PFSK-1 (cell line): ENCODE results near the gene SHOC1.

ENCODE experiments used
- POLR2AphosphoS5 ChIP-seq: IDR thresholded peaks from 2 replicates; pipeline ENCODE4 v1.6.1; 2012; ENCODE audit warnings: low read depth, mild to moderate bottlenecking, control low read depth, low read length, moderate library complexity
- SIN3A ChIP-seq: IDR thresholded peaks from 2 replicates; pipeline ENCODE4 v1.6.1; 2012; ENCODE audit warnings: mild to moderate bottlenecking, low read length, moderate library complexity, borderline replicate concordance; ENCODE audit not compliant: insufficient read depth
- TF ChIP-seq, protein P1 (sequence below), 2 experiments: IDR thresholded peaks; 2 replicates each; pipeline versions ENCODE4 v1.6.1 to v1.8.0; 2011 to 2012; ENCODE audit warnings: low read depth in 2 of 2, low read length in 2 of 2, control low read depth in 1 of 2, inconsistent platforms in 1 of 2, mild to moderate bottlenecking in 1 of 2, moderate library complexity in 1 of 2; ENCODE audit not compliant: insufficient read depth in 1 of 2

DNA sequence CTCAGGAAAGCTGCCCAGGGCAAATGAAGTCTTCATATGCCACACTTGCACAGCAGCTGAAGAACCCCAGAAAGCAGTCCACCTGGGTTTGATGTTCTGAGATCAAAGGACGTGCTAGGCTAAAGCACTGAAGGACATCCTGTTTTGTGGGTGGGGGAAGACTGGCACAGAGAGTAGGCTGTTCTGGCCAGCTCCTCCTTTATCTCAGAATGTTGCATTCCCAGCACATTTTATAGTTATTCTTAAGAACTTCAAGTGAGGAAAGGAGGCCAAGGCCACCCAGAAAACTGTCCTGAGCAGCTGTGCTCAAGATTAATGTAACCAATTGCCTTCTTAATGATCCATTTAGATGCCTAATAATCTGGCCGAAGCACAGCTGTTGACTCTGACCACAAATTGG lies 10.9 kb downstream of the SHOC1 start:
- TF ChIP-seq, protein P1, sequence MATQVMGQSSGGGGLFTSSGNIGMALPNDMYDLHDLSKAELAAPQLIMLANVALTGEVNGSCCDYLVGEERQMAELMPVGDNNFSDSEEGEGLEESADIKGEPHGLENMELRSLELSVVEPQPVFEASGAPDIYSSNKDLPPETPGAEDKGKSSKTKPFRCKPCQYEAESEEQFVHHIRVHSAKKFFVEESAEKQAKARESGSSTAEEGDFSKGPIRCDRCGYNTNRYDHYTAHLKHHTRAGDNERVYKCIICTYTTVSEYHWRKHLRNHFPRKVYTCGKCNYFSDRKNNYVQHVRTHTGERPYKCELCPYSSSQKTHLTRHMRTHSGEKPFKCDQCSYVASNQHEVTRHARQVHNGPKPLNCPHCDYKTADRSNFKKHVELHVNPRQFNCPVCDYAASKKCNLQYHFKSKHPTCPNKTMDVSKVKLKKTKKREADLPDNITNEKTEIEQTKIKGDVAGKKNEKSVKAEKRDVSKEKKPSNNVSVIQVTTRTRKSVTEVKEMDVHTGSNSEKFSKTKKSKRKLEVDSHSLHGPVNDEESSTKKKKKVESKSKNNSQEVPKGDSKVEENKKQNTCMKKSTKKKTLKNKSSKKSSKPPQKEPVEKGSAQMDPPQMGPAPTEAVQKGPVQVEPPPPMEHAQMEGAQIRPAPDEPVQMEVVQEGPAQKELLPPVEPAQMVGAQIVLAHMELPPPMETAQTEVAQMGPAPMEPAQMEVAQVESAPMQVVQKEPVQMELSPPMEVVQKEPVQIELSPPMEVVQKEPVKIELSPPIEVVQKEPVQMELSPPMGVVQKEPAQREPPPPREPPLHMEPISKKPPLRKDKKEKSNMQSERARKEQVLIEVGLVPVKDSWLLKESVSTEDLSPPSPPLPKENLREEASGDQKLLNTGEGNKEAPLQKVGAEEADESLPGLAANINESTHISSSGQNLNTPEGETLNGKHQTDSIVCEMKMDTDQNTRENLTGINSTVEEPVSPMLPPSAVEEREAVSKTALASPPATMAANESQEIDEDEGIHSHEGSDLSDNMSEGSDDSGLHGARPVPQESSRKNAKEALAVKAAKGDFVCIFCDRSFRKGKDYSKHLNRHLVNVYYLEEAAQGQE (IDR thresholded peaks at IDR 0.05; ENCODE audit: insufficient read depth in 1 of 2, low read depth in 2 of 2, low read length in 2 of 2): no peak
- TF ChIP-seq SIN3A (no peak), POLR2AphosphoS5 (no peak)
